ENCODE data around the gene TFB2M. TPM values are rescaled to one million over a fixed set of nuclear protein-coding genes. Genes with fewer than 3 reads are reported as not detected.

TFB2M gene
- total RNA-seq, 1 donor from 2014 or later, result 19.8 TPM

GRCh38 chr1:246508897-246509688, 57.0 kb downstream of the TFB2M start:
- Histone ChIP-seq H3K27me3 (ENCODE audit: control insufficient read depth, insufficient read depth, low read length) (no peaks in the 10 kb centered on the region), H3K4me3 (ENCODE audit: low read depth, low read length) (no peak overlapping the region), H3K36me3 (ENCODE audit: control insufficient read depth, insufficient read depth, low read length) (no peaks in the 10 kb centered on the region)
- no peak for DNase-seq (ENCODE audit: low read depth)
- TF ChIP-seq CTCF (IDR thresholded peaks at IDR 0.05; ENCODE audit: insufficient read depth, low read length, poor library complexity, severe bottlenecking), result no peak

- DNase-seq (ENCODE audit: low read depth), result peak; percentile 29
- H3K36me3 ChIP-seq (ENCODE audit: control insufficient read depth, insufficient read depth, low read length), result no peaks in the 10 kb centered on the region
- TF ChIP-seq CTCF (IDR thresholded peaks at IDR 0.05; ENCODE audit: insufficient read depth, low read length, poor library complexity, severe bottlenecking), result no peak
Observed at GRCh38 chr1:246506674-246507481, 59.2 kb downstream of the TFB2M start, which contains the start of gene SMYD3. Gene SMYD3, minus strand, starts transcription at chr1:246507279.

GRCh38 chr1:246506367-246506673, 59.7 kb downstream of the TFB2M start:
- H3K27me3 ChIP-seq (ENCODE audit: control insufficient read depth, insufficient read depth, low read length), result no peaks in the 10 kb centered on the region
- no peak for DNase-seq (ENCODE audit: low read depth)
- TF ChIP-seq CTCF (IDR thresholded peaks at IDR 0.05; ENCODE audit: insufficient read depth, low read length, poor library complexity, severe bottlenecking), result no peak
- H3K36me3 ChIP-seq (ENCODE audit: control insufficient read depth, insufficient read depth, low read length), result no peaks in the 10 kb centered on the region
- H3K4me3 ChIP-seq (ENCODE audit: low read depth, low read length), result peak overlapping the region; percentile 82

More at GRCh38 chr1:246506674-246507481, 59.2 kb downstream of the TFB2M start, which contains the start of gene SMYD3:
- no peaks in the 10 kb centered on the region for H3K27me3 ChIP-seq (ENCODE audit: control insufficient read depth, insufficient read depth, low read length)
- peak within 1 kb of the TSS; percentile 82 for H3K4me3 ChIP-seq (ENCODE audit: low read depth, low read length)

- no peak for TF ChIP-seq CTCF (IDR thresholded peaks at IDR 0.05; ENCODE audit: insufficient read depth, low read length, poor library complexity, severe bottlenecking)
- Histone ChIP-seq H3K4me3 (ENCODE audit: low read depth, low read length) (no peak overlapping the region), H3K36me3 (ENCODE audit: control insufficient read depth, insufficient read depth, low read length) (no peaks in the 10 kb centered on the region), H3K27me3 (ENCODE audit: control insufficient read depth, insufficient read depth, low read length) (no peaks in the 10 kb centered on the region)
- peak; percentile 10 for DNase-seq (ENCODE audit: low read depth)
Observed at GRCh38 chr1:246503341-246503740, 62.7 kb downstream of the TFB2M start.

GRCh38 chr1:246497331-246497915, 68.6 kb downstream of the TFB2M start:
- DNase-seq (ENCODE audit: low read depth), result peak; percentile 29
- TF ChIP-seq CTCF (IDR thresholded peaks at IDR 0.05; ENCODE audit: insufficient read depth, low read length, poor library complexity, severe bottlenecking), result peak; percentile 66
- Histone ChIP-seq H3K4me3 (ENCODE audit: low read depth, low read length) (no peak overlapping the region), H3K36me3 (ENCODE audit: control insufficient read depth, insufficient read depth, low read length) (no peaks in the 10 kb centered on the region), H3K27me3 (ENCODE audit: control insufficient read depth, insufficient read depth, low read length) (no peaks in the 10 kb centered on the region)
